NCI-H2171 (cell line): ENCODE results near the gene ITIH1.
"Not testable (repeated sequence)": the region's sequence is repeated elsewhere in the genome, so short reads cannot be mapped to it uniquely, and the experiment has no call there.

Experiments used
- DNase-seq: peaks from one replicate; lab custom pipeline; 2025; lab: John Stamatoyannopoulos, UW

The ITIH1 gene

GRCh38 chr3:52777127-52777958 is at the start of gene ITIH1:
TSS of gene ITIH1 (plus strand) at chr3:52777599. CDS start at chr3:52777616, 17 bp downstream.
- no peak for DNase-seq

DNA sequence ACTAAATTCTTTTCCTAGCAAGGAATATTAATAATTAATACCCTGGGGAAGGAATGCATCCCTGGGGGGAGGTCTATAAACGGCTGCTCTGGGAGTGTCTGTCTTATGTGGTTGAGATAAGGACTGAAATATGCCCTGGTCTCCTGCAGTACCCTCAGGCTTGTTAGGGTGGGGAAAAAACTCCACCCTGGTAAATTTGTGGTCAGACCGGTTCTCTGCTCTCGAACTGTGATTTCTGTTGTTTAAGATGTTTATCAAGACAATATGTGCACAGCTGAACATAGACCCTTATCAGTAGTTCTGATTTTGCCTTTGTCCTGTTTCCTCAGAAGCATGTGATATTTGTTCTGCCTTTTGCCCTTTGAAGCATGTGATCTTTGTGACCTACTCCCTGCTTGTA is 48.6 kb upstream of the ITIH1 start:
- DNase-seq: not testable (repeated sequence)

DNA sequence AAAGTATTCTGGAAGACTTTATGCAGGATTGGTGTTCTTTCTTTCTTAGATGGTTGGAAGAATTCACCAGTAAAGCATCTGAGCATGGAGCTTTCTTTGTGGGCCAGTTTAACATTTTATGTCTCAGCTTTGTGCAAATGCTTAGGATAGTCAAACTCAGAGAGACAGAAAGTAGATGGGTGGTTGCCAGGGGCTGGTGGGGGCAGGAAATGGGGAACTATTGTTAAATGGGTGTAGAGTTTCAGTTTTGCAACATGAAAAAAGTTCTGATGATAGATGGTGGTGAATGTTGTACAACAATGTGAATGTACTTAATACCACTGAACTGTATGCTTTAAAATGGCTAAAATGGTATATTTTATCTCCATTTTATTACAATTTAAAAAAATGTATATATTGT is 46.7 kb upstream of the ITIH1 start:
- no peak for DNase-seq

GRCh38 chr3:52731590-52731989 is 45.8 kb upstream of the ITIH1 start:
- DNase-seq: no peak

DNA sequence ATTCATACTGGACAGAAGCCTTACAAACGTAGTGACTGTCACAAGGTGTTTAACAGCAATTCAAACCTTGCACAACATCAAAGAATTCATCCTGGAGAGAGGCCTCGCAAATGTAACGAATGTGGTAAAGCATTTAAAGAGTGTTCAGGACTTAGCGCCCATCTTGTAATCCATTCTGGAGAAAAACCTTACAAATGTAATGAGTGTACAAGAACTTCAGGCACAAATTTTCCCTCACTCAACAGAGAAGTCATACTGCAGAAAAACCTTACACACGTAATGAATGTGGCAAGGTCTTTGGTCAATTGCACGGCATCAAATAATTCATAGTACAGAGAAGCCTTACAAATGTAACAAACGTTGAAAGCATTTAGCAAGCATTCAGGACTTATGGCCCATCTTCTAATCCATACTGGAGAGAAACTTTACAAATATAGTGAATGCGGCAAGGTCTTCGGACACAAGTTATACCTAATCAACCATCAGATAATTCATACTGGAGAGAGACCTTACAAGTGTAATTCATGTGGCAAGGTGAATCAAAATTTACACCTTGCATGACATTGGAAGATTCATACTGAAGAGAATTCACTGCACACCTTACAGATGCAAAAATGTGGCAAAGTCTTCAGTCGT is 44.0 kb upstream of the ITIH1 start:
- DNase-seq: no peak

GRCh38 chr3:52739730-52740129 is 37.7 kb upstream of the ITIH1 start:
- no peak for DNase-seq

- DNase-seq: no peak
These were observed 34.9 kb upstream of the ITIH1 start for GRCh38 chr3:52742418-52743041.

DNA sequence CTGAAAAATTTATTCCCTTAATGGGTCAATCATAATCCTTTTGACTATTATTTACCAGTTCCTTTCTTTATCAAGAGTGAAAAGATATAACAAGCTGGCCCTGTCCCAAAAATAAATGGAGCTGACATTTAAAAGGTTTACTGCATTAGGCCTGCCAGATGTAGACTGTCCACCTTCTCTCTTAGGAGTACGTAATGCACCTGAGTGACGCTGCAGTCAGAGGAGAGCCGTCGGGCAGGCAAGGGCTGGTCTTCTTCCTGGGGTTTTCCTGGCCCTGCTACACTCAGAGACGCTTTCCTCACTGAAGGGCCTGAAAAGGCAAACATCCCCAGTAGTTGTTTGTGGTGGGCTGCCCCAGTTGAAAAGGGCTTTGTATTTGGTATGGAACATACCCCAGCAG is 34.2 kb upstream of the ITIH1 start:
- no peak for DNase-seq

GRCh38 chr3:52743721-52744120 is 33.7 kb upstream of the ITIH1 start:
- no peak for DNase-seq

DNA sequence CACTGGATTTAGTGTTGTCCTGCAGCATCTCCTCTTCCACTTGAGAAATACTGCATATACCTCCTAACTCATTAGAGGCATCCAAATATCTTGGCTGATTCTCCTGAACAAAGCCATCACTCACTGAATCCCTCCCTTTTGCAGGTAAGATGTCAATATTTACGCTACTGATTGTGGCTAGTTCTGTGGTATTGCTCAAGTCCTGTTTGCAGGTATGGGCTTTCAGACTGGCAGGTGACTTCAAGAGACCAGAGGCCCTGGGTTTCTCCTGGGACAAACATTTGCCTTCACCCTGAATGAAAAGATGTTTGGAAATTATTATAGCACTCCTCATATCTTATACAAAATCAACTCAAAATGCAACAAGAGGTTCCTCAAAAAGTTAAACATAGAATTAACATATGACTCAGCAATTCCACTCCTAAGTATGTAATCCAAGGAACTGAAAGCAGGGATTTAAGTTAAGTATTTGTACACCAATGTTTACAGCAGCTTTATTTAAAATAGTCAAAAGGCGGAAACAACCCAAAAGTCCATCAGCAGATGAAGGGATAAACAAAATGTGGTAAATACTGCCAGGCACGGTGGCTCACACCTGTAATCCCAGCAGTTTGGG is 25.2 kb upstream of the ITIH1 start:
- no peak for DNase-seq

GRCh38 chr3:52754373-52754772 is 23.0 kb upstream of the ITIH1 start:
- no peak for DNase-seq

DNA sequence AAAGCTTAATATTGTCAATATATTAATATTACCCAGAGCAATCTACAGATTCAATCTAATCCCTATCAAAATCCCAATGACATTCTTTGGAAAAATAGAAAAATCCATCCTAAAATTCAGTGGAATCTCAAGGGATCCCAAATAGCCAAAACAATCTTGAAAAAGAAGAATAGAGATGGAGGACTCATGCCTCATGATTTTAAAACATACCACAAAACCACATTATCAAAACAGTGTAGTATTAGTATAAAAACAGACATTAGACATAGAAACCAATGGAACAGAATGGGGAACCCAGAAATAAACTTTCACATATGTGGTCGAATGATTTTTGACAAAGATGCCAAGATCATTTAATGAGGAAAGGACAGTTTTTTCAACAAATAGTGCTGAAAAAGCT is 21.3 kb upstream of the ITIH1 start:
- DNase-seq: no peak

- no peak for DNase-seq
These were observed 13.9 kb upstream of the ITIH1 start for GRCh38 chr3:52763466-52763865.

GRCh38 chr3:52769786-52770455 is 7.5 kb upstream of the ITIH1 start:
- DNase-seq: no peak

GRCh38 chr3:52770496-52771333 is 6.7 kb upstream of the ITIH1 start, which contains the start of gene NEK4:
TSS of gene NEK4 (minus strand) at chr3:52770940. CDS start at chr3:52770746, 194 bp downstream.
- peak; percentile 58 for DNase-seq

- no peak for DNase-seq
These were observed 6.1 kb upstream of the ITIH1 start for GRCh38 chr3:52771334-52771681.

- no peak for DNase-seq
These were observed 5.7 kb upstream of the ITIH1 start for GRCh38 chr3:52771702-52772101.

GRCh38 chr3:52773361-52774065 is 3.9 kb upstream of the ITIH1 start:
- no peak for DNase-seq

GRCh38 chr3:52774066-52774713 is 3.2 kb upstream of the ITIH1 start:
- no peak for DNase-seq
